ENCODE measurements around the gene SLC44A2.

DNA sequence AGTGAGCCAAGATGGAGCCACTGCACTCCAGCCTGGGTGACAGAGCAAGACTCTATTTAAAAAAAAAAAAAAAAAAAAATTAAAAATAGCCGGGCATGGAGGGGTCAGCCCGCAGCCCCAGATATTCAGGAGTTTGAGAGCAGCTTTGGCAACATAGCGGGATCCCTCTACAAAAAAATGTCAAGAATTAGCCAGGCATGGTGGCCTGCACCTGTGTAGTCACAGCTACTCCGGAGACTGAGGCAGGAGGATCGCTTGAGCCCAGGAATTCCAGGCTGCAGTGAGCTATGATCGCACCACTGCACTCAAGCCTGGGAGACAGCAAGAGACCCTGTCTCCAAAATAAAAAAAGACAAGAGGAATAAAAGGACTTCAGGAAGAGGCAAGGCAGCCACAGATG lies 39.0 kb upstream of the SLC44A2 start:
- TF ChIP-seq POLR2A (IDR thresholded peaks at IDR 0.05; ENCODE audit: low read length) = no peak
- TF ChIP-seq GATA1 (IDR thresholded peaks at IDR 0.05; ENCODE audit: low read depth, low read length) = no peak

Measured in erythroblast (primary cell).